NCI-H187 (cell line): ENCODE data around the gene ADARB2.
"Not testable (repeated sequence)": the region's sequence is repeated elsewhere in the genome, so short reads cannot be mapped to it uniquely, and the experiment has no call there.

Source experiments
- DNase-seq, 2 experiments: peaks; one replicate each; lab custom pipeline; 2025; lab: John Stamatoyannopoulos, UW

ADARB2 gene

GRCh38 chr10:1737222-1738061 lies at the start of gene ADARB2:
Gene ADARB2, minus strand, starts transcription at chr10:1737525.
- DNase-seq = peak; percentile 54 to 81

DNA sequence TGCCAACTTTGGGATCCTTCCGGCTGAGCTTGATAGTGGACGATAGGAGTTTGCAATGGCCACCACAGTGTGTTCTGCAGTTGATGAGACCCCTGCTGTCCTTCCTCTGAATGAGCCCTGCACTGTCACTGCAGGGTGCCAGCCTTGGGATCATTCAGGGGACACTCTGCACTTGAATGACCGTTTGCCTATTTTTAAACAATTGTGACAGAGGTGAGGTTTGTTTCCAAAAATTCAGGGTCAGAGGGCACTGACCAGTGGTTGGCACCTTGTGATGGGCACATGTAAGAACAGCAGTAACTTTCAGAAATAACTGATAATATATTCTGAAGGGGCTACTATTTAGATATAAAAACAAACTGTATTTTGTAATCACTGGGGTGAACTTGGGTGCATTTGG lies 48.5 kb upstream of the ADARB2 start:
- DNase-seq = no peak

DNA sequence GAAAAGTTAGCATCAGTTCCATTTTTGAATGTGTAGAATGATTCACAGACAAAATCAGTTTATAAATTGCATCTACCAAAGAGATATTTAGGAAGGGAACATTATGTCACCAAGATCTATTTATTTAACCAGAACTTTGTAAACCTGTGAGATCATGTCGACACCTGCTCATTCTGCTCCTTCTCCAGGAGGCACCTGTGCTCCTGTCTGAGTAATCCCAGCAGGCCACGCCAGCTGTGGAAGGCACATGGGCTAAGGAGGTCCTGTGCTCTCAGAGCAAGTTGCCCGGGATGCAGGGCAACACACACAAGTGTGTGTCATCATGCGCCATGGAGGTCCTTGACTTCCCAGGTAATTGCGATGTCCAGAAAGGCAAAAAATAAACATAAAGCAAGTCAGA lies 45.5 kb upstream of the ADARB2 start:
- no peak for DNase-seq

DNA sequence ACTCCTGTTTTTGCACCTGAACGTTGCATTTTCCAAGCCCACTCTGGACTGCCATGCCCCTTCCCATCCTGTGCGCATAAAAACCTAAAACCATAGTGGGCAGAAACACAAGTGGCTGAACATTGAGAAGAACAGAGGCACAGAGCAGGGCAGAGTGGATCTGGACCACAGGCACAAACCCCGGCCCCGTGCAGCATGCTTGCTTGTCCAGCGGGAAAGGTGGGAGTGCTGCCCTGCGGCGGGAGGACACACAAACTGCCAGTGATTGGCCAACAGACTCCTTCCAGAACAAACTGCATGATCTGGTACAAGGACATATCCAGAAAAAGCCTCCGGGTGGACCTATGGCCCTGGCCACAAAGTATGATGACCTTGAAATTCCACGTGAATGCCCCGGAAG lies 42.5 kb upstream of the ADARB2 start:
- DNase-seq = no peak

DNA sequence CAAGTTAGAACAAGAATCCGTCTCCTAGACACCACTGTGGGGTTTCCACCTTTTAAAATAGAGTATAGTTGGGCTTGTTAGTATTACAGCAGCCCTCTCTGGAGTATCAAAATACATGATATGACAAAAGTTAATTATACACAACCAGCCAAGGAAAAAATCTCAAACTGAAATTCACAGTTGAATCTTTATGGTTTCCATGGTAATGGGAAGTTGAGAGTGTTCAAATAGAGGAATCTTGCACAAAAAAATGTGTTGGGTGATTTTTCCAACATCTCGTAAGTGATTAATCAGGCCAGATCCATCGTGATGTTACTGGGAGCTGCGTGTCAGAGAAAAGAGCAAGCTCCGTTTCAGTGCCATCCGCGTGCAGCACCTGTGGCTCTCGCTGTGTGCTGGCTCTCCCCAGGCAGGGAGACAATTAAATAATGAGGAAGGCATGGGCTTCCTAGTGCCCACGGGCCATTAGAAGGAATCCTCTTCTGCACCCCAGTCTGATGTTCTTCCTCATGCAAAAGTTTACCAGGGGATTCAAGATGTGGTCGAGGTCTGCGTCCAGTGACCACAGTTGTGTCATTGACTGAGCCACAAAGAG lies 41.1 kb upstream of the ADARB2 start:
- no peak for DNase-seq

DNA sequence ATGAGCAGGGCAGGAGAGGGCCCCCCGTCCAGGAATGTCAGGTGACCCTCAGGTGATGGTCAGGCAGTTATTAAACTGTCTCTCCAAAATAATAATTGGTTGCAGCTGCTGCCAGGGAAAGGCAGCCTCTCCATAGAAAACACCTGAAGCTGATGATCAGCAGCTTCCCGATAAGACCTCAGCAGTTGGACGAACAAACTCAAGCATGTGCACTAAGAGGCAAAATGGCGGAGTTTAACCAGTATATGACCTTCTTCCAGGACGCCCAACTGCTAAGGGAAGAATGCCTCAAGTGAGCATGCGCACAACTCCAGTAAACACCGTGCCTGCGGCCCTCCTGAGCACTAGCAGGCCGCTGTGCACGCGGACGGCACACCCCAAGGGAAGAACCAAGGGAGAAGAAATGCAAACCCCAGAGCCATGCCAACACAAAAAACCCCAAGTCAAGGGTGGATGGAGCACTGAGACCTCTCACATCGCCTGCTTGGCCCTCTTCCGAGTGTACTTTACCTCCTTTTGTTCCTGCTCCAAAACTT lies 38.9 kb upstream of the ADARB2 start:
- no peak for DNase-seq

GRCh38 chr10:1774796-1775195 lies 37.5 kb upstream of the ADARB2 start:
- DNase-seq = no peak

DNA sequence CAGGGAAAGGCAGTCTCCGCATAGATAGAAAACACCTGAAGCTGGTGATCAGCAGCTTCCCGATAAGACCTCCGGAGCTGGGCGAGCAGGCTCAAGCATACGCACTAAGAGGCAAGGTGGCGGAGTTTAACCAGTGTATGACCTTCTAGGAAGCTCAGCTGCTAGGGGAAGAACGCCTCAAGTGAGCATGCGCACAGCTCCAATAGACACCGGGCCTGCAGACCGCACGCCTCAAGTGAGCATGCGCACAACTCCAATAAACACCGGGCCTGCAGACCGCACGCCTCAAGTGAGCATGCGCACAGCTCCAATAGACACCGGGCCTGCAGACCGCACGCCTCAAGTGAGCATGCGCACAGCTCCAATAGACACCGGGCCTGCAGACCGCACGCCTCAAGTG lies 35.9 kb upstream of the ADARB2 start:
- not testable (repeated sequence) for DNase-seq

- no peak for DNase-seq
These were observed 28.7 kb upstream of the ADARB2 start for GRCh38 chr10:1766049-1766448.

DNA sequence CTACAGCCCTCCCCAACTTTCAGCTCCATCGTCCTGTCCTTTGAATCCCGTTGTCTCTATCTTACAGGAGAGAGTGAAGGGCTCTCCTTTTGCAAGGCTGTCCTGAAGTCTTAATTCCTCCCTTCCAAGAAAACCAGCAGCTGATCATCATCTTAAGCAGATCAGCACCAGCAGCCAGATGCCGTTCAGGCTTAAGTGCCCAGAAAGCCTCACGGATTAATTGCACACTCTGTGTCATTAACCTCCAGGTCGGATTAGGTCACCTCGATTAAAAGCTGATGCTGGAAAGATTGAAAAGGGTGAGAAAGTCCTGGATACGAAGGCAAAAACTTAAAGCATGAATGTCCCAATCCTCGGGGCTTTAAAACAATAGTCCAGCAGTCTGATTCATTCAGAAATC lies 24.8 kb upstream of the ADARB2 start:
- no peak for DNase-seq

- no peak for DNase-seq
These were observed 17.3 kb upstream of the ADARB2 start for GRCh38 chr10:1754506-1755153.

DNA sequence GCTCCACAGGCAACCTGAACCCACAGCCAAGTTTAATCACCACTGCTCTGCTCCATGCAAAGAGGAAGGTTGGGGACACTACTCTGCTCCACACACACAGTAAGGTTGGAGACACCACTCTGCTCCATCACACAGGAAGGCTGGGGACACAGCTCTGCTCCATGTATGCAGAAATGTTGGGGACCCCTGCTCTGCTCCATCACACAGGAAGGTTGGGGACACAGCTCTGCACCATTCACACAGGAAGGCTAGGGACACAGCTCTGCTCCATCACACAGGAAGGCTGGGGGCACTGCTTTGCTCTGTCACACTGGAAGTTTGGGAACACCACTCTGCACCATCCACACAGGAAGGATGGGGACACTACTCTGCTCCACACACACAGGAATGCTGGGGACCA lies 14.8 kb upstream of the ADARB2 start:
- no peak for DNase-seq

DNA sequence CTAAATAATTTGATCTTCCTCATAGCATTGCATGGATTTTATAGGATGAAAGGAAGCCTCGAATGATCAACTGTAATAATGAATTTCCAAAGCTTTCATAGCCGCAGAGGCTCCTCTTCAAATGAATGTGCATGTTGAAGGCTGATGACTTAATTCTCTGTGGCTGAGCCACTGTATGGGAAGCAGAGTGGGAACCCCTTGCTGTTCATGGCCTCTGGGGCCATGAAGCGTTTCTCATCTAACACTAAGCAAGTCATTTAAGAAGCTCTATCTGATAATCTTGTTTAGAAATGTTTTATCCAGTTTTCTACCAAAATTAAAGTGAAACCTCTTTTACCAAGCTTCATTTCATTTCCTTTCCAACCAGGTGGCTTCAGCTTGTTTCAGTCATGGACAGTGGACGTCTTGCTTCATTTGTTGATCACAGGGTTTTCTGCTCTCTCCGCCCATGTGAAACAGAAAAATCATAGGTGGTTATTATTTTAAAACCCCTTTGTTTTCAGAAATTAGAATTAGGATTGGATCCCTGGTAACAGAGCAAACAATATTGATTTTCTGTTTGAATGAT lies 10.3 kb upstream of the ADARB2 start:
- DNase-seq = no peak

DNA sequence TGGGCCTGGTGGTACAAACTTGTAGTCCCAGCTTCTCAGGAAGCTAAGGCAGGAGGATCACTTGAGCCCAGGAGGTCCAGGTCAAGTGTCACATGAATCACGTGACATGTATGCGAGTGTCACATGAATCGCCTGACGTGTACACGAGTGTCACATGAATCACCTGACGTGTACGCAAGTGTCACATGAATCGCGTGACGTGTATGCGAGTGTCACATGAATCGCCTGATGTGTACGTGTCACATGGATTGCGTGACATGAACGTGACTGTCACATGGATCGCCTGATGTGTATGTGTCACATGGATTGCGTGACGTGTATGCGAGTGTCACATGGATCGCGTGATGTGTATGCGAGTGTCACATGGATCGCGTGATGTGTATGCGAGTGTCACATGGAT lies 9.5 kb upstream of the ADARB2 start:
- no peak for DNase-seq

GRCh38 chr10:1745780-1746456 lies 8.6 kb upstream of the ADARB2 start:
- DNase-seq = no peak

DNA sequence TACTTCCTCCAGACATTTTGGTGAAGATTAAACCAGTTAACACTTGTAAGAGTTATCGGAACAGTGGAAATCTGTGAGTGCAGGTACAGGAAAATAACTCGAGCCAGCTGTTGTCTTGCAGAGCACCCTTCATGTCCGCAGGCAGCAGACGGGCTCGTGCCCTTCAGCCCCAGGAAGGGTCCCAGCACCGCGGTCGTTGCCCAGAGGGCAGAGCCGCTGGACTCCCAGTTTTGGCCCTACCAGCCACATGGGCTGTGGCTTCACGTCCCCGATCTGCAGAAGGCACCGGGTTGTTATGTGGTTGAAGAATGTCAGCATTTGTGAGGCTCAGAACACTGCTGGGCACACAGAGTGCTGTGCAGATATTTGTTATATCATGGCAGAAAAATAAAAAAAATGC lies 7.2 kb upstream of the ADARB2 start:
- no peak for DNase-seq

DNA sequence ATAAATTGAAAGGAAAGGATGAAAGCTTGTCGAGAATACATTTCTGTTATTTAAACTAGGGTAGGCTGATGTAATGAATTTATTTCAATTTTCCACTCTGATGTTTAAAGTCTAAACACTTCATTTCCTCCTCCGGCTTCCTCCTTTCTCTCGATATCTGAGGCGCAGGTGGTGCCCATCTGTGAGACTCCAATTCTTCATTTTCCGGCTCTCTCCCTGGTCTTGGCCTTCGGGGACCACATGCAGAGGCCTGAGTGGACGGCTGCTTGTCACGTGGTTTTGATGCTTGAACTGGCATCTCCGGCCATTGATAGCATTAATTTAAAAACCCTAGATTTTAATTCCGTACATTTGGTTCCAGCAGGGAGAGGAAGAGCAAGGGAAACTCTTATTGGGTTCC lies 5.8 kb upstream of the ADARB2 start:
- no peak for DNase-seq

DNA sequence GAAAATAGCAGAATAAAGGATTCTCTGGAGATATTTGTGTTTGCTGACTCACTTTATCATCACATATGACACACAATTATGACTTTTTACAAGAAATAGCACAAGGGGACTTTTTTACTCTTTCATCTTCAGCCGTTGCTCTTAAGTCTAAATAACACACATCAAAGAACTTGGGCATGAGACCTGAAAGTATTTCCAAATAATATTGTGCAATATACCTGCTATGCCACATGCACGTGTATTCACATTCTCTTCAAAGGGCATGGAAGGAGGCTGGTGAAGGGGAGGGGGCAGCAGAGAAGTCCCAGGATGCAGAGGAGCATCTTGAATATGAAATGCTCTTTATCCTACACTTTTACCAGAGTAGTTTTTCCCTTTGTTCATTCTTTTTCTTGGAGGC lies 4.1 kb upstream of the ADARB2 start:
- no peak for DNase-seq

GRCh38 chr10:1739751-1740150 lies 2.4 kb upstream of the ADARB2 start:
- DNase-seq = no peak

DNA sequence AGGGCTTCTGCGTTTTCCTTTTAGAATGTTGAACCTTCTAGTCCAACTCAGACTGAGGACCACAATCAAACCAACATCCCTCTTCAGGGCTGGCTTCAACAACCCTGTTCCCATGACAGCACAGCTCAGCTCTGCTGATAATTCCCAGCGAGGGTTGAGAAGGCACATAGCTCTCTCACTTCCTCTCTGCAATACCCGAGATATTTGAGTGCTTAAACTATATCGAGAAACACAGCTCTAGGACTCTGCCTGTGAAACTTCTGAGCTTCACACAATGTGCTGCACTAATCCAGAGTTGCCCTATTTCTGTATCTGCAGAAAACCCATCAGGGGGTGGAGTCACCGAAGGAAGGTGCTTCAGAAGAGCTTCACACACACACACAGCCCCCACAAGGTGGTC lies 1.6 kb upstream of the ADARB2 start:
- DNase-seq = no peak

DNA sequence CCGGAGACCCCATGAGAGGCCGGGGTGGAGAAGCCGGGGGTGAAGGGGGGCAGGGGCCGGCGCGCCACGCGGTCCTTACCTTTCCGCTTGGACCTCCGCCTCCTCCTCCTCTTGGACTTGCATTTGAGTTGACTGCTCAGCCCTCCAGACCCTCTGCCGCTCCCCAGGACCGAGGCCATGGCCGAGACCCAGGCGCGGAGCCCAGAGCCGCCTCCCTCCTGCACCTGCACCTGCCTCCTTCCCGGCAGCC lies 428 bp downstream of the ADARB2 start:
- no peak for DNase-seq

DNA sequence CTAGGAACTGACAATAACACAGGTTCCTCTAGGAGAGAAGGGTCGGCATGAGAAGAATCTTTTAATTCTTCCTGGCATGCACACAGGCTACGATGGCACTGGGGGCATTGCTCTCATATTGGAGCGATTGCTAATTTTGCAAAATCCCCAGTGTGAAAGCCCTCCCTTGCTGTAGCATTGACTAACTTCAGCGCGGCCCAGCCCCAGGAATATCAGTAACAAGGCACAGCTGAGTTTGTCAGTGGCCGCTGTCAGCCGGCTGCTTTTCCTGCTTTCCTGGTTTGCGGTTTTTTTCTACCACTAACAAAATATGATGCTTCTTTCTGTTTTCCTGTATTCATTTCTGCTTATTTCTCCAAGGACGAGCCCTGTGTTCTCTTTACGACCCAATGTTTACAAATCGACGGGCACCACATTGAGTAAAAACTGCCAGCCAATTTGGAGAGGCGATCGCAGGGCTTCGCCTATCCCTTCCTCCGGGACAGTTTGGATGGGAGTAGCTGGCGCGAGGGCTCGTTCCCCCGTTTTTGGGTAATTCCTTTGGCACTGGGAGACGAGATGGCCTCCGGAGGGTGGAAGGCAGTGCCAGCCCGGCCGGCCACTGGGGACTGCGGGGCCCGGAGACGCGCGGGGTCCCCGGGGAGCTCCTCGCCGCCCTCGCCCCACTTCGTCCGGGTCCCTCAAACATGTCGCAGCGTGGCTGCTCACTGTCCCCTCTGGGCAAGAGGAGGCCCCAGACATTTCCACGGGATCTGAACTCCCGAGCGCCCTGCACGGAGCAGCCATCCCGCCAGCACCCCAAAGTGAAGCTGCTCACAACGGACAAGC lies 967 bp downstream of the ADARB2 start:
- no peak for DNase-seq
